Breast epithelium (tissue), 4 donors: Measurements from ENCODE around the gene RAET1E. TPM values are rescaled to one million over a fixed set of nuclear protein-coding genes. Genes with fewer than 3 reads are reported as not detected.
A peak's percentile ranks its signal among the peaks of the same experiment; 100 is the strongest.
"Not testable (repeated sequence)": the region's sequence is repeated elsewhere in the genome, so short reads cannot be mapped to it uniquely, and the experiment has no call there.

Experiments
- DNase-seq, 2 donors: peaks; one replicate each; pipeline ENCODE4 v3.0.0-alpha.2; 2019; ENCODE audit warnings: low spot score in 2 of 2
- H3K27ac ChIP-seq, 2 donors: fragments of 200-600 bp; sonication (generic) in 1 of 2; one replicate each; pipeline ENCODE4 v1.5.1; 2016 to 2019; ENCODE audit warnings: mild to moderate bottlenecking in 1 of 2
- H3K27me3 ChIP-seq, 2 donors: fragments of 200-600 bp; sonication (generic) in 1 of 2; one replicate each; pipeline versions ENCODE4 v1.5.1 to v1.6.0; 2017 to 2019; ENCODE audit warnings: control low read depth in 1 of 2, mild to moderate bottlenecking in 1 of 2
- H3K36me3 ChIP-seq: fragments of 200-600 bp; one replicate; pipeline ENCODE4 v1.5.1; 2019
- H3K4me1 ChIP-seq, 2 donors: fragments of 200-600 bp; sonication (generic); one replicate each; pipeline ENCODE4 v1.5.1; 2016 to 2019; ENCODE audit warnings: control low read depth in 1 of 2
- H3K4me3 ChIP-seq, 3 donors: fragments of 200-600 bp; sonication (generic); 1 replicate in 2 of 3; 2 replicates in 1 of 3; pipeline ENCODE4 v1.5.1; 2016 to 2019; ENCODE audit warnings: mild to moderate bottlenecking in 3 of 3, moderate library complexity in 2 of 3
- H3K9me3 ChIP-seq, 2 donors: fragments of 200-600 bp; sonication (generic) in 1 of 2; one replicate each; pipeline ENCODE4 v1.5.1; 2016 to 2019; ENCODE audit warnings: control low read depth in 1 of 2
- CTCF ChIP-seq, 3 donors: fragments of 450-650 bp; IDR thresholded peaks; one replicate each; pipeline ENCODE4 v1.5.1; 2016 to 2017; ENCODE audit warnings: antibody characterized with exemption in 3 of 3, mild to moderate bottlenecking in 3 of 3, moderate library complexity in 3 of 3
- POLR2A ChIP-seq: fragments of 450-650 bp; IDR thresholded peaks from one replicate; pipeline ENCODE4 v1.6.1; 2016; ENCODE audit warnings: antibody characterized with exemption, mild to moderate bottlenecking, moderate library complexity
- POLR2AphosphoS5 ChIP-seq, 3 donors: sonication (generic); formaldehyde crosslinking; IDR thresholded peaks; one replicate each; pipeline ENCODE4 v1.6.1; 2017; ENCODE audit warnings: antibody characterized with exemption in 3 of 3
- intact Hi-C: fragments of 100-400 bp; cut with DNase I; formaldehyde crosslinking; loops from one replicate; pipeline ENCODE4 v1.15.1; 2023; ENCODE audit warnings: low total_unique reads
- total RNA-seq, 3 donors: library from RNA; depleted of rRNA; stranded (reverse); fragments of >200 nt; gene quantifications; one replicate each; pipeline ENCODE4 v1.1.0, GENCODE V29; 2016

RAET1E gene
- total RNA-seq, 3 donors from 2014 or later: 2.0 TPM; not detected in 2

GRCh38 chr6:149934249-149935156 is 36.6 kb upstream of the RAET1E start:
- Histone ChIP-seq H3K9me3 (no peaks in the 10 kb centered on the region), H3K27me3 (peaks cover 0 to 42% of the 10 kb centered on the region in 2 donors), H3K27ac (no peak overlapping the region), H3K4me1 (no peaks in the 10 kb centered on the region), H3K4me3 (no peak overlapping the region), H3K36me3 (no peaks in the 10 kb centered on the region)
- peak in 1 of 2 donors; percentile 43 for DNase-seq
- TF ChIP-seq CTCF (IDR thresholded peaks at IDR 0.05) (peak; percentile 76 to 86 (median 82)), POLR2AphosphoS5 (IDR thresholded peaks at IDR 0.05) (peak in 1 of 3 donors; percentile 12), POLR2A (no peak)
- intact Hi-C loops: no loop called here

- intact Hi-C loops: no loop called here
- peaks cover 0 to 32% of the 10 kb centered on the region in 2 donors for H3K27me3 ChIP-seq
- no peak for DNase-seq
Observed at GRCh38 chr6:149933461-149933860, 35.5 kb upstream of the RAET1E start.

GRCh38 chr6:149933036-149933435 is 35.1 kb upstream of the RAET1E start:
- Histone ChIP-seq H3K9me3 (no peaks in the 10 kb centered on the region), H3K4me3 (no peak overlapping the region), H3K4me1 (no peaks in the 10 kb centered on the region), H3K27me3 (peaks cover 0 to 30% of the 10 kb centered on the region in 2 donors), H3K36me3 (no peaks in the 10 kb centered on the region), H3K27ac (no peak overlapping the region)
- TF ChIP-seq CTCF (IDR thresholded peaks at IDR 0.05) (no peak), POLR2A (no peak), POLR2AphosphoS5 (IDR thresholded peaks at IDR 0.05) (no peak)
- intact Hi-C loops: no loop called here
- no peak for DNase-seq

More at GRCh38 chr6:149933461-149933860, 35.5 kb upstream of the RAET1E start:
- Histone ChIP-seq H3K4me1 (no peaks in the 10 kb centered on the region), H3K4me3 (no peak overlapping the region), H3K27ac (no peak overlapping the region), H3K9me3 (no peaks in the 10 kb centered on the region), H3K36me3 (no peaks in the 10 kb centered on the region)
- TF ChIP-seq POLR2AphosphoS5 (IDR thresholded peaks at IDR 0.05) (no peak), CTCF (IDR thresholded peaks at IDR 0.05) (no peak), POLR2A (no peak)

GRCh38 chr6:149931501-149931900 is 33.6 kb upstream of the RAET1E start:
- H3K36me3 ChIP-seq: no peaks in the 10 kb centered on the region
- peaks cover 0 to 18% of the 10 kb centered on the region in 2 donors for H3K27me3 ChIP-seq
- DNase-seq: no peak
- no peak overlapping the region for H3K27ac ChIP-seq
- no peak overlapping the region for H3K4me3 ChIP-seq
- H3K9me3 ChIP-seq: no peaks in the 10 kb centered on the region
- intact Hi-C loops: no loop called here
- no peak for TF ChIP-seq POLR2AphosphoS5 (IDR thresholded peaks at IDR 0.05)
- no peak for TF ChIP-seq CTCF (IDR thresholded peaks at IDR 0.05)
- no peak for TF ChIP-seq POLR2A
- H3K4me1 ChIP-seq: no peaks in the 10 kb centered on the region

GRCh38 chr6:149929422-149929821 is 31.5 kb upstream of the RAET1E start:
- no peaks in the 10 kb centered on the region for H3K36me3 ChIP-seq
- peaks cover 0 to 4% of the 10 kb centered on the region in 2 donors for H3K4me1 ChIP-seq
- no peak for DNase-seq
- TF ChIP-seq POLR2A (no peak), POLR2AphosphoS5 (IDR thresholded peaks at IDR 0.05) (no peak), CTCF (IDR thresholded peaks at IDR 0.05) (no peak)
- H3K27ac ChIP-seq: no peak overlapping the region
- H3K4me3 ChIP-seq: no peak overlapping the region
- H3K27me3 ChIP-seq: peaks cover 0 to 2% of the 10 kb centered on the region in 2 donors
- intact Hi-C loops: loop anchor here (5.0 kb wide), 1 partner anchor 92 kb away; no protein-coding TSS in a partner anchor
- no peaks in the 10 kb centered on the region for H3K9me3 ChIP-seq

GRCh38 chr6:149927025-149927424 is 29.1 kb upstream of the RAET1E start:
- H3K36me3 ChIP-seq, H3K4me1 ChIP-seq, DNase-seq, H3K27ac ChIP-seq, H3K27me3 ChIP-seq, H3K9me3 ChIP-seq, H3K4me3 ChIP-seq: not testable (repeated sequence)
- intact Hi-C loops: loop anchor here (5.0 kb wide), 1 partner anchor 90 kb away; no protein-coding TSS in a partner anchor
